GM21367 (cell line): Measurements from ENCODE around the gene FBRSL1.

Experiments used
- ATAC-seq: cut with Tn5 transposase; IDR thresholded peaks from one replicate; pipeline ENCODE4 v1.9.1; 2021; ENCODE audit not compliant: unreplicated experiment

Gene FBRSL1

GRCh38 chr12:132508860-132509732, 19.1 kb downstream of the FBRSL1 start:
- ATAC-seq: no peak

GRCh38 chr12:132510111-132510724, 20.3 kb downstream of the FBRSL1 start:
- ATAC-seq: no peak

- ATAC-seq: no peak
These were observed 21.0 kb downstream of the FBRSL1 start for GRCh38 chr12:132510746-132511477.

DNA sequence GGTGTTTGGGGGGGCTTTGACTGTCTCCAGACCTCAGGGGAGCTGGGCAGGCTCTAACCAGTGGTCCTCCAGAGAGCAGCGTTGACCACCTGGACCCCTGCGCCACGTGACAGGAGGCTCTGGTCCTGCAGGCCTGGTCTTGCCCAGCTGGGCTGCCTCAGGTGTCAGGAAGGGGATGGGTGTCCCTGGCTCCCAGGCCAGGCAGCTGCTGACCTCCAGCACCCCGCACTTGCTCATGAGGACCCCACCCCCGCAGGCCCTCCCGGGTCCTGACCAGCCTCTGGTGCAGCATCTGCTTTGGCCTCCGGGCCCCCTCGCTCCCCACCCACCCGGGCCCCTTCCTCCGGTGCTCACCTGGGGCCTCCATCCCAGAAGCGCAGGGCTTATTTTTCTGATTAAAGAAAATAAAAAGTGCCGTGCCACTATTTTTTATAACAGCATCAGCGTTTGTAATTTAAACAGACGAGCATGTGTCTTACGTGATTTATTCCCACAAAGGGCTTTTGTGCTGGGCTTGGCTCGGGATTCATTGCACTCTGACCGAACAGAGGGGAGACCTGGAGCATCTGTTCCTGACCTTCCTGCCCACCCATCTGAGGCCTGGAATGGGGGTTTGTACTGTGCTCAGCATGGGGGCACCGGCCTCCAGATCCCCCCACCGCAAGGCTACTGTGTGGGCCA, 21.7 kb downstream of the FBRSL1 start:
- no peak for ATAC-seq

DNA sequence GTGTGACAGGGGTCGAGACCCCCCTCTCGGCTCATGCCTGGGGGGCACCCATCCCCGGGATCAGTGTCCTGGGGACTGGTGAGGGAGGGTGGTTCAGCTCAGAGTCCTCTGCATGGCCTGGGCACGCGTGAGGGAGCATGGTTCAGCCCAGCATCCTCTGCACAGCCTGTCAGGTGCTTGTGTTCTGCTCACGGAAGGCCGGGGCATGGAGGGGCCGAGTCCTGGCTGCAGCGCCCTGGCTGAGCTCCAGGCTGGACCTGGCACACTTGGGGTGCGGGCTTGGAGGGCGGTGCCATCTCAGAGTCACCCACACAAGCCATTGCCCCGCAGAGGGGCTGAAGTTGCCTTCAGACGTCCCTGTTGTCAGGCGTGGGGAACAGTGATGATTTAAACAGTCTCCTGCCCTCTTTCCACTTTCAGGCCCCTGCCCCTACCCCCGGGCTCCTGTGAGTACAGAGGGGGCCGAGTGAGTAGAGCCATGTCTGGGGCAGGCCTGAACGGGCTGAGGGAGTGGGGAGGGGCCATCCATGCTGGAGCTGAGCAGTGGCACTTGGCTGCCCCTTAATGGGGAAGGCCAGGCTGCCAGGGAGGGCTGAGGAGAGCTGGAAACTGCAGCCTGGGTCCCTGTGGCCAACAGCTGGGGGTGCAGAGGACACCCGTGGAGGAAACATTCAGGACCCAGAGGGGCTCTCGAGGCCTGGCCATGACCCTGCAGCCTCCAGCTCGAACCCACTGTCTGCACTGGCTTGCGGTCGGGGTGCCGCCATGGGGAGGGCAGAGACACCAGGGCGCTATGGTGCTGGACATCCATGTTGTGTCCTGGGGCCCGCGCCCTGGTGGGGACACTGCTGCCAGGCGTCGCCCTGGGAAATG, 22.5 kb downstream of the FBRSL1 start:
- no peak for ATAC-seq

DNA sequence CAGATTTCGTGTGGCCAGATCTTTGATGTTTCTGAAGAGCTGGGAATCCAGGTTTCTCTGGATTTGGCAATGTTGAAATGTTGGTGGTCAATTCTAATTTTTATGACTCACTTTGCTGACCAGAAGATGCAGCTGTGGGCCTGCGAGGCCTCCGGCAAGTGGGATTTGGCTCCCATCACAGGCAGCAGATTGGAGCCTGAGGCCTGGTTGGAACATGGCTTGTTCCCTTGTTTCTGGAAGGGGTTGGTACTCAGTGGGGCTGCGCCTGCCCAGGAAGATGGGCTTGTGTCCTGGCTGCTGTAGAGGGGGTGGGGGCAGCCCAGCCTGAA, 23.1 kb downstream of the FBRSL1 start:
- no peak for ATAC-seq

GRCh38 chr12:132513458-132514135, 23.6 kb downstream of the FBRSL1 start:
- ATAC-seq: no peak

DNA sequence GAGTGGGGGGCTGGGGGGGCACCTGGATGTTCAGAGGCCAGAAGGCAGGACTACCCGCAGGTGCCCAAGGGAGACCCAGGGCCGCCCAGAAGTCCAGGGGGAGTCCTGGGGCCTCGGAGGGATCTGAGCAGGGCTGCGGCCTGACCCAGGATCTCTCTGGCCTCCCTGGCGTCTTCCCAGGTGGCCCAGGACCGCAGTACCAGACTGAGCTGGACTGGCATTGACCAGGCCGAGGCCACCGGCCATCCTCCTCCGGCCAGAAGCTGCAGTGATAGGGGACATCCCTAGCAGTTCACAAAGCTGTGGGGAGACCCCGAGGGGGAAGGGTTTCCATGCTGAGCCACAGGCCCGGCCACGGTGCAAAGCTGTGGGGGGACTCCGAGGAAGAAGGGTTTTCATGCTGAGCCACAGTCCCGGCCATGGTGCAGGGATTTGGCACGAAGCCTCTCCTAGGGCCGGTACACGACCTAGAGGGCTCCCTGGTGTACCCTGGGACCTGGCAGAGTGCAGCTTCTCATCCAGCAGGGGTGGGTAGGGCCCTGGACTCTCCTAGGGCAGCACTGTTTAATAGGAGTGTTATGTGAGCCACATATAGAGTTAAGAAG, 24.4 kb downstream of the FBRSL1 start:
- no peak for ATAC-seq

DNA sequence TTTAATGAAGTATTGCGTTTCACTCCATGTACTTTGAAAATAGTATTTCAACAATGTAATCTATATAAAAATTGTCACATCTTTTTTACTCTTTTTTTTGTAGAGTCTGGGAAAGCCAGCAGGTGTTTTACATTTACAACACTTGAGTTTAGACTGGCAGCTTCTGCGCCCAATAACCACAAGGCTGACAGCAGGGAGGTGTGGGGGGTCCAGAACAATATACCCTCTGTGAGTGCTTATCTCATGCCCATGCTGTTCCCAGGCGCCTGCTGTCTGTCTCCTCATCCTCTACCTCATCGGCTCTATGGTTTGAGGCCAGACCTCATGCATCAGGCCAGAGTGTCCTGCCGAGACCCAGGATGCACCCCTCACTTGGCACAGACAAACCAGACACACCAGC, 24.9 kb downstream of the FBRSL1 start:
- no peak for ATAC-seq

GRCh38 chr12:132516095-132517012, 26.4 kb downstream of the FBRSL1 start:
- no peak for ATAC-seq

DNA sequence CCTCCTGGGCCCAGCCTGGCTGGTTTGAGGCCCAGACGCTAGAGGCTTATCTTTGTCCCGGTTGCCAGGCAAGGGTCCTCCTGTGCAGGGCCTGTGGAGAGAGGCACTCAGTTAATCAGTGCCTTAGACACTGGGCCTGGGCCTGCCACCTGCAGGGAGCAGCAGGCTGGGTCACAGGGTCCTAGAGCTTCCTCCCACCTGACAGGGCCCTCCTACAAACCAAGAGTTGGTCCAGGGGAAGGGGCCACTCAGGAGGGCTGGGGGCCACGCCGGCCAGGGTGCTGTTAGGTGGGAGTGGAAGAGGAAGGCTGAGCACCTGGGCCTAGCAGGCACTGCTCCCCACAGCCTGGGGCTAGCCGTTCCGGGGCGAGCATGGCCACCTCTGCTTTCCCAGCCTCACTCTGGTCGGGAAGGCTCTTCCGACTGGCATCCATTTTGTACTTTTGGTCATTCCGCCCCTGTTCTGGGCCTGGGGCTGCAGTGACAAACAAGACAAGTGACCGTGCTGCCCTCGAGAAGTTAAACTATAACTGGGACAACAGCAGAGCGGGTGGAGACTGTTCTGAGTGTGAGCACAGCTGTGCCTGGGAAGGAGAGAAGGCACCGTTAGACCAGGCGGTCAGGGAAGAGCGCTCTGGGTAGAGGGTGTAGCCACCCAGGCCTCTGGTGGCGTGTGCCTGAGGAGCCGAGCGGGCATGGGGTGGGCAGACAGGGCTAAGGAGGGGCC, 27.2 kb downstream of the FBRSL1 start:
- no peak for ATAC-seq

DNA sequence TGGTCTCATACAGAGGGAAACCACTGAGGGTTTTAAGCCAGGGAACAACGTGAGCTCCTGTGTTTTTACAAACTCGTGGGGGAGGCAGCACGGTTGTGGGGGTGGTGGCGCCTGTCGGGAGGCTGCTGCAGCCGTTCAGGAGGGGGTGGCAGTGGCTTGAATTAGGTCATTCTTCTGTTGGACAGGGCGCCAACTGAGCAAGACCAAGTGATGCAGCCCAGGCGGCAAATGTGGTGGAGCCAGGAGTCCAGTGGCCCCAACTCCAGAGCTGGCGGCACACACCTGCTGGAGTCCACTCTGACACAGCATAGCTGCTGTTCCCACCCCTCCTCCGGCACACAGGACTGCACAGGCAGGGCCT, 27.8 kb downstream of the FBRSL1 start:
- no peak for ATAC-seq

- ATAC-seq: no peak
These were observed 28.5 kb downstream of the FBRSL1 start for GRCh38 chr12:132518354-132518992.

- no peak for ATAC-seq
These were observed 30.7 kb downstream of the FBRSL1 start for GRCh38 chr12:132520421-132521199.

GRCh38 chr12:132521200-132521580, 31.2 kb downstream of the FBRSL1 start:
- no peak for ATAC-seq

DNA sequence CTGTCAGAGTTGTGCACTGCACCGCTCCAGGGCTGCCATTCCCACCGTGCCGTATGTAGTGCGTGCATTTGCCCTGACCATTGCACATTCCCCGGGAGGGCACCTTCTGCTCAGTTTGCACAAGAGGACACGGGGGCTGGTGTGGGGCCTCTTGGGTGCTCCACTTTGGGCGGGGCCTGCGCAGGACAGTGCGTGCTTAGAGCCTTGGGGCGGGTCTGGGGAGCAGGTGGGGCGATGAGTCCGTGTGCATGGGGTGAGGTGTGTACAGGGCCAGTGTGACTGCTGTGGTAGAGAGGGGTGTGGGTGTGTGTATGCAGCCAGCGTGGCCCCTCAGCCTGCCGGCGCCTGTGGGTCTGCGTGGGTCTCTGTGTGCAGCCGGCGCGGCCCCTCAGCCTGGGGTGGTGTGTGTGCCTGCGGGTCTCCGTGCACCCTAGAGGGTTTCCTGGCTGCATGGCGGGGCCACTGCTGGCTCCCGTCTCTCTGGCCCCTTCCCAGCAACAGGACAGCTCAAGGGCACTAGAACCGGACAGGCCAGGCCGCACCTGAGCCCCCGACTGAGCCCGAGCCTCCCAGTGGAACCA, 31.9 kb downstream of the FBRSL1 start:
- no peak for ATAC-seq
